ENCODE measurements around the gene GSG1L.
"Not testable (repeated sequence)": the region's sequence is repeated elsewhere in the genome, so short reads cannot be mapped to it uniquely, and the experiment has no call there.

Gene GSG1L

GRCh38 chr16:27748868-27749546 is 314.5 kb downstream of the GSG1L start:
- H3K4me1 ChIP-seq (ENCODE audit: insufficient read depth, low read length), result peaks cover 5% of the 10 kb centered on the region; the same call in 1 of the 2 replicates
- H3K36me3 ChIP-seq (ENCODE audit: insufficient read depth, low read length), result no peaks in the 10 kb centered on the region; the same call in 1 of the 2 replicates
- no peak overlapping the region for H3K9ac ChIP-seq (ENCODE audit: low read depth, low read length)
- no peaks in the 10 kb centered on the region for H3K9me3 ChIP-seq (ENCODE audit: control insufficient read depth, insufficient read depth, low read length)

GRCh38 chr16:27747946-27748345 is 315.6 kb downstream of the GSG1L start:
- no peaks in the 10 kb centered on the region for H3K9me3 ChIP-seq (ENCODE audit: control insufficient read depth, insufficient read depth, low read length)
- no peaks in the 10 kb centered on the region; the same call in 1 of the 2 replicates for H3K36me3 ChIP-seq (ENCODE audit: insufficient read depth, low read length)
- peaks cover 5% of the 10 kb centered on the region; the same call in 1 of the 2 replicates for H3K4me1 ChIP-seq (ENCODE audit: insufficient read depth, low read length)
- no peak overlapping the region for H3K9ac ChIP-seq (ENCODE audit: low read depth, low read length)

- H3K9ac ChIP-seq (ENCODE audit: low read depth, low read length), result no peak overlapping the region
- H3K9me3 ChIP-seq (ENCODE audit: control insufficient read depth, insufficient read depth, low read length), result no peaks in the 10 kb centered on the region
- H3K4me1 ChIP-seq (ENCODE audit: insufficient read depth, low read length), result peaks cover 5% of the 10 kb centered on the region; the same call in 1 of the 2 replicates
- H3K36me3 ChIP-seq (ENCODE audit: insufficient read depth, low read length), result no peaks in the 10 kb centered on the region
These were observed 317.2 kb downstream of the GSG1L start for GRCh38 chr16:27746076-27746855.

- Histone ChIP-seq H3K9me3 (ENCODE audit: control insufficient read depth, insufficient read depth, low read length) (no peaks in the 10 kb centered on the region), H3K36me3 (ENCODE audit: insufficient read depth, low read length) (no peaks in the 10 kb centered on the region), H3K9ac (ENCODE audit: low read depth, low read length) (no peak overlapping the region)
These were observed 318.2 kb downstream of the GSG1L start for GRCh38 chr16:27745348-27745747.

GRCh38 chr16:27743963-27744362 is 319.6 kb downstream of the GSG1L start:
- Histone ChIP-seq H3K4me1 (ENCODE audit: insufficient read depth, low read length) (peaks cover under 1% of the 10 kb centered on the region; the same call in 1 of the 2 replicates), H3K9ac (ENCODE audit: low read depth, low read length) (no peak overlapping the region), H3K9me3 (ENCODE audit: control insufficient read depth, insufficient read depth, low read length) (no peaks in the 10 kb centered on the region), H3K36me3 (ENCODE audit: insufficient read depth, low read length) (no peaks in the 10 kb centered on the region)

More at GRCh38 chr16:27745348-27745747, 318.2 kb downstream of the GSG1L start:
- peaks cover 5% of the 10 kb centered on the region; the same call in 1 of the 2 replicates for H3K4me1 ChIP-seq (ENCODE audit: insufficient read depth, low read length)

- H3K9ac ChIP-seq (ENCODE audit: low read depth, low read length); H3K36me3 ChIP-seq (ENCODE audit: insufficient read depth, low read length); H3K4me1 ChIP-seq (ENCODE audit: insufficient read depth, low read length); H3K9me3 ChIP-seq (ENCODE audit: control insufficient read depth, insufficient read depth, low read length): not testable (repeated sequence)
These were observed 320.5 kb downstream of the GSG1L start for GRCh38 chr16:27743001-27743400.

GRCh38 chr16:27742333-27742732 is 321.2 kb downstream of the GSG1L start:
- H3K36me3 ChIP-seq (ENCODE audit: insufficient read depth, low read length), result no peaks in the 10 kb centered on the region
- H3K4me1 ChIP-seq (ENCODE audit: insufficient read depth, low read length), result no peaks in the 10 kb centered on the region
- no peak overlapping the region for H3K9ac ChIP-seq (ENCODE audit: low read depth, low read length)
- no peaks in the 10 kb centered on the region for H3K9me3 ChIP-seq (ENCODE audit: control insufficient read depth, insufficient read depth, low read length)

- H3K36me3 ChIP-seq (ENCODE audit: insufficient read depth, low read length), result no peaks in the 10 kb centered on the region
- H3K9ac ChIP-seq (ENCODE audit: low read depth, low read length), result no peak overlapping the region
- H3K9me3 ChIP-seq (ENCODE audit: control insufficient read depth, insufficient read depth, low read length), result no peaks in the 10 kb centered on the region
- H3K4me1 ChIP-seq (ENCODE audit: insufficient read depth, low read length), result no peaks in the 10 kb centered on the region
These were observed 322.9 kb downstream of the GSG1L start for GRCh38 chr16:27740496-27741201.

GRCh38 chr16:27739606-27740357 is 323.7 kb downstream of the GSG1L start:
- no peaks in the 10 kb centered on the region for H3K4me1 ChIP-seq (ENCODE audit: insufficient read depth, low read length)
- no peaks in the 10 kb centered on the region for H3K36me3 ChIP-seq (ENCODE audit: insufficient read depth, low read length)
- H3K9ac ChIP-seq (ENCODE audit: low read depth, low read length), result no peak overlapping the region
- H3K9me3 ChIP-seq (ENCODE audit: control insufficient read depth, insufficient read depth, low read length), result no peaks in the 10 kb centered on the region

- no peaks in the 10 kb centered on the region for H3K9me3 ChIP-seq (ENCODE audit: control insufficient read depth, insufficient read depth, low read length)
- no peaks in the 10 kb centered on the region for H3K36me3 ChIP-seq (ENCODE audit: insufficient read depth, low read length)
- H3K9ac ChIP-seq (ENCODE audit: low read depth, low read length), result no peak overlapping the region
- no peaks in the 10 kb centered on the region for H3K4me1 ChIP-seq (ENCODE audit: insufficient read depth, low read length)
These were observed 324.9 kb downstream of the GSG1L start for GRCh38 chr16:27738596-27738995.
